GM10266 (cell line): Measurements from ENCODE around the gene PRSS33.

Experiments used
- DNase-seq: peaks from one replicate; pipeline ENCODE4 v3.0.0; 2012; ENCODE audit errors: extremely low spot score
- CTCF ChIP-seq: IDR thresholded peaks from 2 replicates; pipeline ENCODE4 v1.5.1; 2012; ENCODE audit warnings: mild to moderate bottlenecking, low read depth; ENCODE audit not compliant: control insufficient read depth, insufficient read depth; ENCODE audit errors: missing control alignments

The PRSS33 gene

GRCh38 chr16:2739625-2740430 is 47.5 kb downstream of the PRSS33 start:
- DNase-seq, result no peak
- no peak for TF ChIP-seq CTCF

- DNase-seq, result no peak
- no peak for TF ChIP-seq CTCF
These were observed 48.7 kb downstream of the PRSS33 start for GRCh38 chr16:2738615-2739014.

GRCh38 chr16:2737895-2738418 is 49.4 kb downstream of the PRSS33 start:
- no peak for TF ChIP-seq CTCF
- no peak for DNase-seq

GRCh38 chr16:2737238-2737605 is 50.1 kb downstream of the PRSS33 start:
- no peak for TF ChIP-seq CTCF
- no peak for DNase-seq

- TF ChIP-seq CTCF, result no peak
- no peak for DNase-seq
These were observed 50.7 kb downstream of the PRSS33 start for GRCh38 chr16:2736476-2737237.

GRCh38 chr16:2734844-2735515 is 52.4 kb downstream of the PRSS33 start:
- DNase-seq, result no peak
- no peak for TF ChIP-seq CTCF
